ENCODE measurements around the gene SEC24B.
"Not testable (repeated sequence)": the region's sequence is repeated elsewhere in the genome, so short reads cannot be mapped to it uniquely, and the experiment has no call there.

Gene SEC24B

GRCh38 chr4:109506890-109507289 lies 73.3 kb downstream of the SEC24B start:
- DNase-seq (ENCODE audit: low spot score), result no peak

GRCh38 chr4:109510687-109511086 lies 77.1 kb downstream of the SEC24B start:
- DNase-seq (ENCODE audit: low spot score), result no peak

- no peak for DNase-seq (ENCODE audit: low spot score)
Observed at GRCh38 chr4:109511414-109511813, 77.8 kb downstream of the SEC24B start.

GRCh38 chr4:109513368-109513767 lies 79.8 kb downstream of the SEC24B start:
- DNase-seq (ENCODE audit: low spot score), result not testable (repeated sequence)

- DNase-seq (ENCODE audit: low spot score), result no peak
Observed at GRCh38 chr4:109532182-109532581, 98.6 kb downstream of the SEC24B start.

GRCh38 chr4:109545401-109545800 lies 111.8 kb downstream of the SEC24B start:
- DNase-seq (ENCODE audit: low spot score), result no peak

GRCh38 chr4:109547394-109547793 lies 113.8 kb downstream of the SEC24B start:
- no peak for DNase-seq (ENCODE audit: low spot score)

GRCh38 chr4:109548655-109549054 lies 115.0 kb downstream of the SEC24B start:
- peak; percentile 29 for DNase-seq (ENCODE audit: low spot score)

GRCh38 chr4:109552237-109552636 lies 118.6 kb downstream of the SEC24B start:
- DNase-seq (ENCODE audit: low spot score), result no peak

- DNase-seq (ENCODE audit: low spot score), result no peak
Observed at GRCh38 chr4:109553130-109553529, 119.5 kb downstream of the SEC24B start.

- no peak for DNase-seq (ENCODE audit: low spot score)
Observed at GRCh38 chr4:109554971-109555370, 121.4 kb downstream of the SEC24B start.

- no peak for DNase-seq (ENCODE audit: low spot score)
Observed at GRCh38 chr4:109557433-109557832, 123.8 kb downstream of the SEC24B start.

- not testable (repeated sequence) for DNase-seq (ENCODE audit: low spot score)
Observed at GRCh38 chr4:109558095-109558494, 124.5 kb downstream of the SEC24B start.

- DNase-seq (ENCODE audit: low spot score), result no peak
Observed at GRCh38 chr4:109559625-109559982, 126.0 kb downstream of the SEC24B start.

GRCh38 chr4:109559983-109560686 lies 126.5 kb downstream of the SEC24B start, which contains the start of gene MCUB:
TSS of gene MCUB (plus strand) at chr4:109560246. CDS start at chr4:109560338, 92 bp downstream.
- DNase-seq (ENCODE audit: low spot score), result peak; percentile 51

- DNase-seq (ENCODE audit: low spot score), result peak; percentile 57
Observed at GRCh38 chr4:109560687-109561461, 127.3 kb downstream of the SEC24B start.

- peak; percentile 33 for DNase-seq (ENCODE audit: low spot score)
Observed at GRCh38 chr4:109562457-109563239, 129.0 kb downstream of the SEC24B start.

GRCh38 chr4:109571494-109571893 lies 137.9 kb downstream of the SEC24B start:
- no peak for DNase-seq (ENCODE audit: low spot score)

- DNase-seq (ENCODE audit: low spot score), result no peak
Observed at GRCh38 chr4:109572154-109572553, 138.5 kb downstream of the SEC24B start.

- no peak for DNase-seq (ENCODE audit: low spot score)
Observed at GRCh38 chr4:109574443-109574850, 140.8 kb downstream of the SEC24B start.

GRCh38 chr4:109574931-109575804 lies 141.6 kb downstream of the SEC24B start:
- DNase-seq (ENCODE audit: low spot score), result no peak

GRCh38 chr4:109576462-109576861 lies 142.8 kb downstream of the SEC24B start:
- no peak for DNase-seq (ENCODE audit: low spot score)

Measured in pons (tissue), 1 donor.